Adrenal gland (tissue), 5 donors: ENCODE results near the gene RFT1.

ENCODE experiments used
- POLR2A ChIP-seq, 2 donors: fragments of 450-650 bp; IDR thresholded peaks; one replicate each; pipeline ENCODE4 v1.6.1; 2017; ENCODE audit warnings: antibody characterized with exemption in 2 of 2, mild to moderate bottlenecking in 2 of 2, moderate library complexity in 1 of 2
- TF ChIP-seq, protein P1 (sequence below), 6 experiments: fragments of 450-650 bp in 4 of 6; fragments of 200-600 bp in 2 of 6; sonication (generic) in 1 of 6; IDR thresholded peaks; 1 replicate in 5 of 6; 2 replicates in 1 of 6; pipeline versions ENCODE4 v1.5.1 to v1.8.0; 2016 to 2021; ENCODE audit warnings: antibody characterized with exemption in 6 of 6, mild to moderate bottlenecking in 2 of 6, moderate library complexity in 1 of 6
- donor health status: DM: no; HTN: no; CAD: no.

DNA sequence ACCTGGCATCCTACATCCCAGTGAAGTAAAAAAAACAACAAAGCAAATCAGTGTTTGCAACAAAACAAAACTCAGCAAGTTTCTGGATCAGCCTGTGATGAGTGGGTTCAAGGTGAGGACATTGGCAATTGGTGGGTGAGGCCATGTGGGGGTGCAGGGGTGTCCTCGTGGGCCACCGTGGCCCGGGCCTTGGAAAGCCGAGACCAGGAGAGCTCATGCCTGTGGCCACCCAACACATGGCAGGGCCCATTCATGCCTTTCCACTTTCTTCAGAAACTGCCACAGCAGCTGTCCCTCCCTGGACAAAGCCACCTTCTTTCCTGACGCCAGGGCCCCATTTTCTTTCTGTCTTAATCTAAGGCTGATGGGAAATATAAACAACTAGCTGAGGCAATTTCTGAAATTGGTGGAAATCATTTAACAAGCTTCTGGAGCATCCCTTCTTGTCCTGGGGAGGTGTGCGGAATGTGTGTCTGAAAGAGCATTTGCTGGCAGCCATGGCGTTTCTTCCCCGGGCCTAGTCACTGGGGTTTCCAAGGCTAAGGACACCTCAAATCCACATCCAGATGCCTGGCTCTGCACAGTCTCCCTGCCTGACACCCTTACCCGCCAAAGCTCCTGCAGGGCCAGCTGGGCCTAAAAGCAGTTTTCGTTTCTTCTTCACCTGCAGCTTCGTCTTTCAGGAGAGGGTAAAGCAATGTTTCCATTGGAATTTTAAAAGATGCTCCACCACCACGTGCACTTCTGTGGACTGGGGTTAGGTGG, 50.3 kb downstream of the RFT1 start:
- TF ChIP-seq POLR2A (IDR thresholded peaks at IDR 0.05) = no peak
- TF ChIP-seq, protein P1, sequence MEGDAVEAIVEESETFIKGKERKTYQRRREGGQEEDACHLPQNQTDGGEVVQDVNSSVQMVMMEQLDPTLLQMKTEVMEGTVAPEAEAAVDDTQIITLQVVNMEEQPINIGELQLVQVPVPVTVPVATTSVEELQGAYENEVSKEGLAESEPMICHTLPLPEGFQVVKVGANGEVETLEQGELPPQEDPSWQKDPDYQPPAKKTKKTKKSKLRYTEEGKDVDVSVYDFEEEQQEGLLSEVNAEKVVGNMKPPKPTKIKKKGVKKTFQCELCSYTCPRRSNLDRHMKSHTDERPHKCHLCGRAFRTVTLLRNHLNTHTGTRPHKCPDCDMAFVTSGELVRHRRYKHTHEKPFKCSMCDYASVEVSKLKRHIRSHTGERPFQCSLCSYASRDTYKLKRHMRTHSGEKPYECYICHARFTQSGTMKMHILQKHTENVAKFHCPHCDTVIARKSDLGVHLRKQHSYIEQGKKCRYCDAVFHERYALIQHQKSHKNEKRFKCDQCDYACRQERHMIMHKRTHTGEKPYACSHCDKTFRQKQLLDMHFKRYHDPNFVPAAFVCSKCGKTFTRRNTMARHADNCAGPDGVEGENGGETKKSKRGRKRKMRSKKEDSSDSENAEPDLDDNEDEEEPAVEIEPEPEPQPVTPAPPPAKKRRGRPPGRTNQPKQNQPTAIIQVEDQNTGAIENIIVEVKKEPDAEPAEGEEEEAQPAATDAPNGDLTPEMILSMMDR (IDR thresholded peaks at IDR 0.05) = no peak
